SK-N-SH (cell line): ENCODE measurements around the gene SERTAD2. TPM values are rescaled to one million over a fixed set of nuclear protein-coding genes. Genes with fewer than 3 reads are reported as not detected.
A peak's percentile ranks its signal among the peaks of the same experiment; 100 is the strongest.

Source experiments
- CTCF ChIA-PET: fragments of 300-600, 350-600 bp; formaldehyde crosslinking; extraction: SDS; loops from one replicate; lab custom pipeline; 2021; lab: Yijun Ruan, JAX
- POLR2A ChIA-PET: fragments of 350-600 bp; sonication (Branson Sonifier 250); formaldehyde crosslinking; extraction: SDS; loops from one replicate; lab custom pipeline; 2020; ENCODE audit warnings: antibody characterized with exemption, inconsistent platforms; lab: Yijun Ruan, JAX
- DNase-seq: peaks from one replicate; pipeline ENCODE4 v3.0.0; 2012
- H2AFZ ChIP-seq: fragments of 200-600 bp; sonication (generic); 2 replicates; pipeline ENCODE4 v1.8.1; 2016; ENCODE audit warnings: antibody characterized with exemption, mild to moderate bottlenecking, low read depth
- H3F3A ChIP-seq: fragments of 200-600 bp; sonication (generic); replicated peaks from 2 replicates; pipeline ENCODE3; 2016; ENCODE audit warnings: antibody characterized with exemption, mild to moderate bottlenecking; ENCODE audit not compliant: insufficient read depth
- H3K27ac ChIP-seq, 2 experiments: fragments of 200-500 bp in 1 of 2; fragments of 200-600 bp in 1 of 2; sonication (Bioruptor generic) in 1 of 2; sonication (generic), shearing (Covaris generic) in 1 of 2; 2 replicates each; pipeline versions ENCODE4 v1.5.1 to v1.6.1; 2014 to 2016; ENCODE audit warnings: low read depth in 2 of 2, inconsistent platforms in 1 of 2, low read length in 1 of 2, mild to moderate bottlenecking in 1 of 2, mixed read lengths in 1 of 2
- H3K27me3 ChIP-seq: fragments of 200-600 bp; sonication (generic), shearing (Covaris generic); 2 replicates; pipeline ENCODE4 v1.6.1; 2016; ENCODE audit warnings: mixed run types; ENCODE audit not compliant: insufficient read depth
- H3K36me3 ChIP-seq, 2 experiments: fragments of 200-500 bp in 1 of 2; fragments of 200-600 bp in 1 of 2; sonication (Bioruptor generic) in 1 of 2; sonication (generic) in 1 of 2; replicated peaks in 1 of 2; 2 replicates each; pipeline versions ENCODE3 to v1.5.1; 2014 to 2016; ENCODE audit warnings: low read length in 1 of 2, mild to moderate bottlenecking in 1 of 2; ENCODE audit not compliant: insufficient read depth in 2 of 2, control insufficient read depth in 1 of 2
- H3K4me1 ChIP-seq, 2 experiments: fragments of 200-500 bp in 1 of 2; fragments of 200-600 bp in 1 of 2; sonication (Bioruptor generic) in 1 of 2; sonication (generic), shearing (Covaris generic) in 1 of 2; 2 replicates each; pipeline versions ENCODE4 v1.5.1 to v1.6.1; 2014 to 2016; ENCODE audit warnings: low read depth in 1 of 2, low read length in 1 of 2, mixed run types in 1 of 2; ENCODE audit not compliant: insufficient read depth in 2 of 2, control insufficient read depth in 1 of 2
- H3K4me2 ChIP-seq: fragments of 200-600 bp; sonication (generic), shearing (Covaris generic); 2 replicates; pipeline ENCODE4 v1.6.1; 2017; ENCODE audit warnings: mixed run types
- H3K4me3 ChIP-seq, 2 experiments: fragments of 200-500 bp in 1 of 2; fragments of 200-600 bp in 1 of 2; sonication (Bioruptor generic) in 1 of 2; sonication (generic), shearing (Covaris generic) in 1 of 2; 2 replicates each; pipeline versions ENCODE4 v1.5.1 to v1.8.1; 2014 to 2016; ENCODE audit warnings: low read depth in 2 of 2, inconsistent platforms in 1 of 2, low read length in 1 of 2, mild to moderate bottlenecking in 1 of 2, mixed read lengths in 1 of 2, moderate library complexity in 1 of 2
- H3K79me2 ChIP-seq: fragments of 200-600 bp; sonication (generic); 2 replicates; pipeline ENCODE4 v1.8.1; 2017; ENCODE audit warnings: mild to moderate bottlenecking; ENCODE audit not compliant: insufficient read depth
- H3K9ac ChIP-seq: fragments of 200-600 bp; sonication (generic); 2 replicates; pipeline ENCODE4 v1.6.1; 2017; ENCODE audit warnings: mixed run types
- H3K9me2 ChIP-seq: fragments of 200-600 bp; sonication (generic); 2 replicates; pipeline ENCODE4 v1.6.1; 2017; ENCODE audit warnings: mixed run types
- H3K9me3 ChIP-seq: fragments of 200-600 bp; sonication (generic); 2 replicates; pipeline ENCODE4 v1.6.1; 2017; ENCODE audit warnings: mixed run types, mild to moderate bottlenecking, moderate library complexity
- H4K20me1 ChIP-seq: fragments of 200-600 bp; sonication (generic); 2 replicates; pipeline ENCODE4 v1.6.1; 2017; ENCODE audit warnings: mild to moderate bottlenecking, mixed run types; ENCODE audit not compliant: insufficient read depth
- EP300 ChIP-seq, 2 experiments: IDR thresholded peaks; 2 replicates each; pipeline versions ENCODE4 v1.4.0 to v1.6.1; 2012; ENCODE audit warnings: borderline replicate concordance in 1 of 2, low read depth in 1 of 2, low read length in 1 of 2
- FOXM1 ChIP-seq: IDR thresholded peaks from 2 replicates; pipeline ENCODE4 v1.4.0; 2012; ENCODE audit warnings: low read depth, mild to moderate bottlenecking
- GABPA ChIP-seq: IDR thresholded peaks from 2 replicates; pipeline ENCODE4 v1.4.0; 2012; ENCODE audit warnings: low read depth, mild to moderate bottlenecking
- GATA2 ChIP-seq: sonication (generic); formaldehyde crosslinking; IDR thresholded peaks from 2 replicates; pipeline ENCODE4 v1.5.0; 2020; ENCODE audit warnings: mild to moderate bottlenecking, missing genetic modification reagents
- IRF3 ChIP-seq: fragments of 150-350 bp; IDR thresholded peaks from 2 replicates; pipeline ENCODE4 v1.6.1; 2016; ENCODE audit warnings: mild to moderate bottlenecking, low read depth, low read length
- JUND ChIP-seq: IDR thresholded peaks from 2 replicates; pipeline ENCODE4 v1.4.0; 2012
- MEF2A ChIP-seq: IDR thresholded peaks from 2 replicates; pipeline ENCODE4 v1.4.0; 2012; ENCODE audit warnings: low read depth, borderline replicate concordance
- MXI1 ChIP-seq: IDR thresholded peaks from 2 replicates; pipeline ENCODE4 v1.6.1; 2012; ENCODE audit warnings: mild to moderate bottlenecking, low read depth, low read length, improper control_type of control experiment
- NFIC ChIP-seq: IDR thresholded peaks from 2 replicates; pipeline ENCODE4 v1.4.0; 2012; ENCODE audit warnings: borderline replicate concordance
- NRF1 ChIP-seq: IDR thresholded peaks from 2 replicates; pipeline ENCODE4 v1.6.1; 2012; ENCODE audit warnings: low read depth, mild to moderate bottlenecking, low read length
- PBX3 ChIP-seq: IDR thresholded peaks from 2 replicates; pipeline ENCODE4; 2012
- RAD21 ChIP-seq: IDR thresholded peaks from 2 replicates; pipeline ENCODE4 v1.6.1; 2012; ENCODE audit warnings: mild to moderate bottlenecking, low read length
- RCOR1 ChIP-seq: fragments of 150-350 bp; IDR thresholded peaks from 2 replicates; pipeline ENCODE4 v1.6.1; 2017; ENCODE audit warnings: antibody characterized with exemption, low read length
- TCF12 ChIP-seq: IDR thresholded peaks from 2 replicates; pipeline ENCODE4 v1.4.0; 2012
- TEAD4 ChIP-seq: IDR thresholded peaks from 2 replicates; pipeline ENCODE4 v1.4.0; 2012; ENCODE audit warnings: mild to moderate bottlenecking, borderline replicate concordance; ENCODE audit not compliant: insufficient read depth
- WGBS: methylation state at CpG from one replicate; pipeline ENCODE4 v1.1.6; 2017; ENCODE audit warnings: low lambda C conversion rate; 5-methylcytosine and 5-hydroxymethylcytosine counted together
- polyA plus RNA-seq, 3 experiments: library from polyadenylated mRNA; depleted of rRNA; stranded (reverse); fragments of >200 nt; gene quantifications; 2 replicates each; pipeline ENCODE4 v1.2.3, GENCODE V29; 2012
- TF ChIP-seq, protein P1 (sequence below): fragments of 150-350 bp; IDR thresholded peaks from 2 replicates; pipeline ENCODE4 v1.6.1; 2017; ENCODE audit warnings: antibody characterized with exemption, low read length, low read depth, borderline replicate concordance
- TF ChIP-seq, protein P2 (sequence below): fragments of 200-600 bp; sonication (generic); IDR thresholded peaks from 2 replicates; pipeline ENCODE4 v1.6.1; 2017; ENCODE audit warnings: antibody characterized with exemption, mild to moderate bottlenecking, moderate library complexity
- TF ChIP-seq, protein P3 (sequence below): IDR thresholded peaks from 2 replicates; pipeline ENCODE4 v1.4.0; 2012; ENCODE audit warnings: low read depth, borderline replicate concordance
- TF ChIP-seq, protein P4 (sequence below): IDR thresholded peaks from 2 replicates; pipeline ENCODE4 v1.4.0; 2012; ENCODE audit warnings: low read depth, borderline replicate concordance

Gene SERTAD2
- polyA plus RNA-seq, 1 of the 3 experiments (the other 2 are of a cell fraction), result 9.1 TPM

DNA sequence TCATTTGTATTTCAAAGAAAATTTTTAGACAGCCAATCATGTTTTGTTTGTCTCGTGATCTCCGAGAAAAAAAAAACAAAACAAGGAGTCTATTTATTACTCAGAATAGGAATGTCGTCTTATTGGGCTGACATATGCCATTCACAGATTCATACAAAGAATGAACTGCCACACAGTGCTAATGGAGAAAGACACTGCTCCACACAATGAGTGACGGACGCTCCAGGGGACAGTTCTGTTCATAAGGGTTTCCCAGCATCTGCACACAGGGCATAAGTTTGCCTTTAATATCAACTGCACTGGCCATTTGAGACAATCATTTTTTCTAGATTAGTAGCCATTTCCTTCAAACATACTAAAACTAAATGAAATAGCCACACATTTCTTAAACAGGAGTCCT, 3.4 kb downstream of the SERTAD2 start:
- no peak overlapping the region for H3K4me3 ChIP-seq

DNA sequence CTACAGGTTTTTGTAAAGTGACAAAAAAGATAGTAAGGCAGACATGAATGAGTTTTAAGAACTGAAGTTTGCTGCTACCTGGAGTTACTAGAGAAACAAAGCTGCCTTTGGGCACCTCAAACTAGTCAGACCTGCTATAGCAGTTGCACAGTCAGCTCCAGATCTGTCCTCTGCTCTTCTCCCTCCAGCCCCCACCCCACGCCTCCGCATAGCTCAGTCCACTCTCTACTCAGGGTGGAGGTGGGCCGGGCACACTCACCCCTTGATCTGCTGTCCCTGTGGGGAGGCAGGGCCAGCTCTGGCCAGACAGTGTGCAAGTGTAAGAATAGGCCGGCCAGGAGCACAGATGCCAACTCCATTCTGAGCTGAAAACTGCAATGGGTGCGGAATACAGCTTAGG, 4.1 kb downstream of the SERTAD2 start:
- CTCF ChIA-PET, result interaction anchor here (0.8 to 2.5 kb wide), 10 partner anchors 22 to 319 kb away, joined by 3 to 8 read pairs (median 4); no protein-coding TSS in a partner anchor
- Histone ChIP-seq H3K27me3 (no peaks in the 10 kb centered on the region), H3K36me3 (no peaks in the 10 kb centered on the region), H2AFZ (no peak overlapping the region), H3K9ac (no peak overlapping the region), H3K4me2 (peak overlapping the region; percentile 42; the same call in 1 of the 2 replicates), H3F3A (peaks cover 28% of the 10 kb centered on the region), H4K20me1 (peaks cover 73% of the 10 kb centered on the region), H3K4me1 (peaks cover 21 to 57% of the 10 kb centered on the region in 2 experiments), H3K4me3 (no peak overlapping the region), H3K79me2 (peaks cover 94% of the 10 kb centered on the region), H3K27ac (no peak overlapping the region), H3K9me2 (no peaks in the 10 kb centered on the region), H3K9me3 (no peaks in the 10 kb centered on the region)
- no peak for DNase-seq
- POLR2A ChIA-PET, result no interaction called here
- WGBS, result 71% methylated on average over 5 of the region's 5 CpGs
- TF ChIP-seq GATA2 (no peak), TEAD4 (no peak), FOXM1 (no peak), NFIC (no peak), PBX3 (no peak), JUND (no peak), TCF12 (no peak), RAD21 (no peak), MXI1 (no peak), NRF1 (no peak), GABPA (no peak)
- TF ChIP-seq, protein P1, sequence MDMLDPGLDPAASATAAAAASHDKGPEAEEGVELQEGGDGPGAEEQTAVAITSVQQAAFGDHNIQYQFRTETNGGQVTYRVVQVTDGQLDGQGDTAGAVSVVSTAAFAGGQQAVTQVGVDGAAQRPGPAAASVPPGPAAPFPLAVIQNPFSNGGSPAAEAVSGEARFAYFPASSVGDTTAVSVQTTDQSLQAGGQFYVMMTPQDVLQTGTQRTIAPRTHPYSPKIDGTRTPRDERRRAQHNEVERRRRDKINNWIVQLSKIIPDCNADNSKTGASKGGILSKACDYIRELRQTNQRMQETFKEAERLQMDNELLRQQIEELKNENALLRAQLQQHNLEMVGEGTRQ, result no peak
- TF ChIP-seq, protein P2, sequence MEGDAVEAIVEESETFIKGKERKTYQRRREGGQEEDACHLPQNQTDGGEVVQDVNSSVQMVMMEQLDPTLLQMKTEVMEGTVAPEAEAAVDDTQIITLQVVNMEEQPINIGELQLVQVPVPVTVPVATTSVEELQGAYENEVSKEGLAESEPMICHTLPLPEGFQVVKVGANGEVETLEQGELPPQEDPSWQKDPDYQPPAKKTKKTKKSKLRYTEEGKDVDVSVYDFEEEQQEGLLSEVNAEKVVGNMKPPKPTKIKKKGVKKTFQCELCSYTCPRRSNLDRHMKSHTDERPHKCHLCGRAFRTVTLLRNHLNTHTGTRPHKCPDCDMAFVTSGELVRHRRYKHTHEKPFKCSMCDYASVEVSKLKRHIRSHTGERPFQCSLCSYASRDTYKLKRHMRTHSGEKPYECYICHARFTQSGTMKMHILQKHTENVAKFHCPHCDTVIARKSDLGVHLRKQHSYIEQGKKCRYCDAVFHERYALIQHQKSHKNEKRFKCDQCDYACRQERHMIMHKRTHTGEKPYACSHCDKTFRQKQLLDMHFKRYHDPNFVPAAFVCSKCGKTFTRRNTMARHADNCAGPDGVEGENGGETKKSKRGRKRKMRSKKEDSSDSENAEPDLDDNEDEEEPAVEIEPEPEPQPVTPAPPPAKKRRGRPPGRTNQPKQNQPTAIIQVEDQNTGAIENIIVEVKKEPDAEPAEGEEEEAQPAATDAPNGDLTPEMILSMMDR, result no peak

More for the DNA sequence above, 3.4 kb downstream of the SERTAD2 start:
- TF ChIP-seq JUND (no peak), EP300 (IDR thresholded peaks at IDR 0.05; ENCODE audit: borderline replicate concordance in 1 of 2, low read depth in 1 of 2, low read length in 1 of 2) (no peak), MEF2A (no peak), NFIC (no peak), IRF3 (no peak), RCOR1 (no peak)
- TF ChIP-seq, protein P3, sequence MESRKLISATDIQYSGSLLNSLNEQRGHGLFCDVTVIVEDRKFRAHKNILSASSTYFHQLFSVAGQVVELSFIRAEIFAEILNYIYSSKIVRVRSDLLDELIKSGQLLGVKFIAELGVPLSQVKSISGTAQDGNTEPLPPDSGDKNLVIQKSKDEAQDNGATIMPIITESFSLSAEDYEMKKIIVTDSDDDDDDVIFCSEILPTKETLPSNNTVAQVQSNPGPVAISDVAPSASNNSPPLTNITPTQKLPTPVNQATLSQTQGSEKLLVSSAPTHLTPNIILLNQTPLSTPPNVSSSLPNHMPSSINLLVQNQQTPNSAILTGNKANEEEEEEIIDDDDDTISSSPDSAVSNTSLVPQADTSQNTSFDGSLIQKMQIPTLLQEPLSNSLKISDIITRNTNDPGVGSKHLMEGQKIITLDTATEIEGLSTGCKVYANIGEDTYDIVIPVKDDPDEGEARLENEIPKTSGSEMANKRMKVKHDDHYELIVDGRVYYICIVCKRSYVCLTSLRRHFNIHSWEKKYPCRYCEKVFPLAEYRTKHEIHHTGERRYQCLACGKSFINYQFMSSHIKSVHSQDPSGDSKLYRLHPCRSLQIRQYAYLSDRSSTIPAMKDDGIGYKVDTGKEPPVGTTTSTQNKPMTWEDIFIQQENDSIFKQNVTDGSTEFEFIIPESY, result no peak
- TF ChIP-seq, protein P4, sequence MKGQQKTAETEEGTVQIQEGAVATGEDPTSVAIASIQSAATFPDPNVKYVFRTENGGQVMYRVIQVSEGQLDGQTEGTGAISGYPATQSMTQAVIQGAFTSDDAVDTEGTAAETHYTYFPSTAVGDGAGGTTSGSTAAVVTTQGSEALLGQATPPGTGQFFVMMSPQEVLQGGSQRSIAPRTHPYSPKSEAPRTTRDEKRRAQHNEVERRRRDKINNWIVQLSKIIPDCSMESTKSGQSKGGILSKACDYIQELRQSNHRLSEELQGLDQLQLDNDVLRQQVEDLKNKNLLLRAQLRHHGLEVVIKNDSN, result no peak
- Histone ChIP-seq H3K79me2 (peaks cover 89% of the 10 kb centered on the region), H3F3A (peaks cover 34% of the 10 kb centered on the region), H3K9me3 (no peaks in the 10 kb centered on the region), H3K27me3 (no peaks in the 10 kb centered on the region), H3K27ac (no peak overlapping the region), H3K9ac (no peak overlapping the region), H3K9me2 (no peaks in the 10 kb centered on the region), H2AFZ (no peak overlapping the region), H3K36me3 (no peaks in the 10 kb centered on the region), H3K4me1 (peaks cover 21 to 58% of the 10 kb centered on the region in 2 experiments), H3K4me2 (no peak overlapping the region), H4K20me1 (peaks cover 67% of the 10 kb centered on the region)
- POLR2A ChIA-PET, result no interaction called here
- WGBS, result 81% methylated on average over 5 of the region's 5 CpGs
- CTCF ChIA-PET, result interaction anchor here (0.8 to 5.8 kb wide), 12 partner anchors 63 to 319 kb away, joined by 3 to 33 read pairs (median 4); partner anchors contain the start of gene AFTPH
- DNase-seq, result no peak
